Astrocyte (in vitro differentiated cells and primary cell): Measurements from ENCODE around the gene CFTR.

Source experiments
- EZH2 ChIP-seq: IDR thresholded peaks from 2 replicates; pipeline ENCODE4 v1.6.1; 2012; ENCODE audit warnings: mild to moderate bottlenecking, low read length, inconsistent platforms; ENCODE audit not compliant: insufficient read depth
- TF ChIP-seq, protein P1 (sequence below): IDR thresholded peaks from 2 replicates; pipeline ENCODE4 v1.5.1; 2011; ENCODE audit warnings: low read depth, mild to moderate bottlenecking, inconsistent platforms, low read length, moderate library complexity; ENCODE audit not compliant: insufficient read depth

DNA sequence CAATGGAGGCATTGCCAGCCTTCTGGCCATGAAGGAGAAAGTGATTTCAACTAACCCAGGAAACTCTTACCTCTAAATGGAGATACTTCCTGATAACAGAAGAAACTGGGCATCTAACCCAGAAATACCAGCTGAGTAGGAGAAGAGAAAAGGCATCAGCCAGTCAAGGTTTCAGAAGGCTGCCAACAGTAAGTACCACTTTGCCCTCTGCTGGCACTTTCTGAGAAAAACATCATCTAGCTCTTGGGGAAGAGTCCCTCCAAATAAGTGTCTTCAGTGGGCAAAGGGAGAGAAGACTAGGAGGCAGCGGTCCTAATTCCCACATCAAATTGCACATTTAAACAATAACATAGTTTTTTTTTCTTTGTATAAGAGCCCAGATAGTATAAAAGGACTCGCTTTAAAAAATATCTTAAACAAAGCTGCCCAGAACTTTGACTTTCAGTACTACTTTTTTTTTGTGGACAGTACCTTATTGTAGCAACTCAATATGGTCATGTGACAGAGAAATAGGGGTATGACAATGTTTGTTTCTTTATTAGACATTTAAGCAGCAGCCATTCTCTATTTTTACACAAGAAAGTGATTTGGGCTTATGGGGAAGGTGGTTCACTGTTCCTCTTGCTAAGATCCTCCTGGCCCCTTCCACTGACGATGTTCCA lies 236.1 kb downstream of the CFTR start:
- no peak for TF ChIP-seq EZH2
- TF ChIP-seq, protein P1, sequence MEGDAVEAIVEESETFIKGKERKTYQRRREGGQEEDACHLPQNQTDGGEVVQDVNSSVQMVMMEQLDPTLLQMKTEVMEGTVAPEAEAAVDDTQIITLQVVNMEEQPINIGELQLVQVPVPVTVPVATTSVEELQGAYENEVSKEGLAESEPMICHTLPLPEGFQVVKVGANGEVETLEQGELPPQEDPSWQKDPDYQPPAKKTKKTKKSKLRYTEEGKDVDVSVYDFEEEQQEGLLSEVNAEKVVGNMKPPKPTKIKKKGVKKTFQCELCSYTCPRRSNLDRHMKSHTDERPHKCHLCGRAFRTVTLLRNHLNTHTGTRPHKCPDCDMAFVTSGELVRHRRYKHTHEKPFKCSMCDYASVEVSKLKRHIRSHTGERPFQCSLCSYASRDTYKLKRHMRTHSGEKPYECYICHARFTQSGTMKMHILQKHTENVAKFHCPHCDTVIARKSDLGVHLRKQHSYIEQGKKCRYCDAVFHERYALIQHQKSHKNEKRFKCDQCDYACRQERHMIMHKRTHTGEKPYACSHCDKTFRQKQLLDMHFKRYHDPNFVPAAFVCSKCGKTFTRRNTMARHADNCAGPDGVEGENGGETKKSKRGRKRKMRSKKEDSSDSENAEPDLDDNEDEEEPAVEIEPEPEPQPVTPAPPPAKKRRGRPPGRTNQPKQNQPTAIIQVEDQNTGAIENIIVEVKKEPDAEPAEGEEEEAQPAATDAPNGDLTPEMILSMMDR, result peak; percentile 47
